D341Med (cell line): ENCODE measurements around the gene YPEL5.

ENCODE experiments used
- DNase-seq: peaks from one replicate; pipeline ENCODE4 v3.0.0; 2012; ENCODE audit warnings: low spot score

Gene YPEL5

DNA sequence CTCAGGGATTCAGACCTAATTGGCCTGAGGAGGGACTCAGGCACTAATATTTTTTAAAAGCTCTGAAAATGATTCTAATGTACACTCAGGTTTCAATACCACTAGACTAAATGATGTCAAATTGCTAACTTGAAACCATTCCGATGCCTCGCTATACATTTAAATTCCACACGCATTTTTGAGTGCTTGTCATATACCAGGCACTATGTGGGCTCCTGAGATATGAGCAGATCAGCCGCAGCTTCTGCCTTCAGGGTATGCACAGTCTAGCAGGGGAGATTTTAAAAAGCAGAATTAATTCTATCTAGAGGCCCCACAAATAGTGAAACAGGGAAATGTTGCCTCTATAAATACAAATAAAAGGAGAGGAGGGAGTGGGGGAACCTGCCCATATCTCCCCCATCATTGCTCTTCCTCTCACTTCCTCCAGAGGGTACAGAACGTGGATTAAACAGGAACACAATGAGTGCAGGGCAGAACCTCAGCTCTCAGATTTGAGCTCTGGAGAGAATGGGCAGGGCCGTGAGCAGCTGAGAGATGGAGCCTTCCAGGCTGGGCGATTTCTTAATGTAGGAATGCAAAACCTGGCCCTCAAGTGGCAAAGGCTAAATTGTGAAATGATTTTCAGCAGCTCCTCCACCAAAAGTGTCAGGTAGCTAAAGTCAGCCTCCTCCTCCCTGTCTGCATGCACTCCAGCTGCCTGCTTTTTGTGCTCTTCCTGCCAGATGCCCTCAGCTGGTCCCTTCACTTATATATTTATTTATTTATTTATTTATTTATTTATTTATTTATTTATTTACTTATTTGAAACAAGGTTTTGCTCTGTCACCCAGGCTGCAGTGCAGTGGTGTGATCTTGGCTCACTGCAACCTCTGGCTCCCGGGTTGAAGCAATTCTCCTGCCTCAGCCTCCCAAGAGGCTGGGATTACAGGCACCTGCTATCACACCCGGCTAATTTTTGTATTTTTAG is 59.9 kb downstream of the YPEL5 start:
- no peak for DNase-seq

DNA sequence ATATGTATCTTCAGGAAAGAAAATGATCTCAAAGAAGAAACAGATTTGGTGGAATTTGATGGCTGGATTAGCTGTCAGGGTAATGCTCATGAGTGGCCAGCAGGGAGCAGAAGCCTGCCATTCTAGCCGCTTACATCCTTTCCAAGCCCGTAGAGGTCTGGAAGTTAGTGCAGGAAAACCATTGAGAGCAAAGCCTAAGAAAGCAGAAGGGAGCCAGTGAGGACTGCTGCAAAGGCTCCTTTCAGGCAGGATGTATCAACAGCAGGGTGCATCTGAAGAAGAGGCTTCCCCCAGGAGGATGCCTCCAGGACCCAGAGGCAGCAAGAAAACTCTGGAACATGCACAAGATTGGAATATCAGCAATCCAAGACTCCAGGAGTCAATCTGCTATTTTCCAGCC is 61.6 kb downstream of the YPEL5 start:
- DNase-seq, result peak; percentile 73

DNA sequence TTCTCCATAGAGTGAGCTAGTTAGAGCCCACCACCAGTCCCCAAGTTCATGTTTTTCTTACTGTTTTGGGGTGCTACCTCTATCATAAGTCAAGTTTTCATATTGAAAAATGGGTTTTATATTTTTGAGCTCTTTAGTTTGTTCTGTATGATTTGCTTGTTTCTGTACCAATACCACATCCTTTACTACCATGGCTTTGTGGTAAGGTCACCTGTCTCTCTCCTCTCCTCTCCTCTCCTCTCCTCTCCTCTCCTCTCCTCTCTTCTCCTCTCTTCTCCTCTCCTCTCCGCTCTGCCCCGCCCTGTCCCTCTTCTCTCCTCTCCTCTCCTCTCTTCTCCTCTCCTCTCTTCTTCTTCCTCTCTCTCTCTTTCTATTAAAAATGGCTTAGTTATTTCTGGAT is 62.4 kb downstream of the YPEL5 start:
- DNase-seq, result no peak
